H1 (cell line): ENCODE results near the gene TBC1D2B. TPM values are rescaled to one million over a fixed set of nuclear protein-coding genes. Genes with fewer than 3 reads are reported as not detected.

ENCODE experiments used
- CTCF ChIA-PET: fragments of 300-600 bp; sonication (Branson Sonifier 250); formaldehyde crosslinking; loops from one replicate; lab custom pipeline; 2021; ENCODE audit not compliant: partially characterized antibody; lab: Charles Lee
- POLR2A ChIA-PET: fragments of 300-600 bp; sonication (Branson Sonifier 250); formaldehyde crosslinking; loops from one replicate; lab custom pipeline; 2021; ENCODE audit warnings: inconsistent platforms; ENCODE audit not compliant: partially characterized antibody; lab: Charles Lee
- DNase-seq, 2 experiments: peaks; one replicate each; pipeline versions ENCODE4 v3.0.0 to v3.0.0-alpha.2; 2010 to 2022; ENCODE audit warnings: low spot score in 2 of 2, low read depth in 1 of 2, mixed read lengths in 1 of 2
- FAIRE-seq: peaks from 2 replicates; lab custom pipeline; 2011; peaks lifted over from hg19 to GRCh38; lab: Jason Lieb, UNC
- H2AFZ ChIP-seq: 2 replicates; pipeline ENCODE4 v1.8.1; 2012; ENCODE audit warnings: low read length, inconsistent platforms
- H2AK5ac ChIP-seq: 2 replicates; pipeline ENCODE4 v1.6.1; 2013; ENCODE audit warnings: low read depth, low read length
- H2BK120ac ChIP-seq: replicated peaks from 2 replicates; pipeline ENCODE3; 2013; ENCODE audit warnings: low read depth, low read length, inconsistent platforms
- H2BK12ac ChIP-seq: 2 replicates; pipeline ENCODE4 v1.6.1; 2013; ENCODE audit warnings: low read depth, low read length
- H2BK15ac ChIP-seq: 2 replicates; pipeline ENCODE4 v1.6.1; 2013; ENCODE audit warnings: low read length
- H2BK20ac ChIP-seq: 2 replicates; pipeline ENCODE4 v1.6.1; 2013; ENCODE audit warnings: low read length
- H2BK5ac ChIP-seq: 2 replicates; pipeline ENCODE4 v1.6.1; 2013; ENCODE audit warnings: low read depth, low read length
- H3K14ac ChIP-seq: 2 replicates; pipeline ENCODE4 v1.6.1; 2013; ENCODE audit warnings: inconsistent platforms; ENCODE audit not compliant: insufficient read length
- H3K18ac ChIP-seq: 2 replicates; pipeline ENCODE4 v1.6.1; 2013; ENCODE audit warnings: low read length; ENCODE audit errors: extremely low read depth
- H3K23ac ChIP-seq: 2 replicates; pipeline ENCODE4 v1.6.1; 2013; ENCODE audit warnings: inconsistent platforms; ENCODE audit not compliant: insufficient read length
- H3K23me2 ChIP-seq: 2 replicates; pipeline ENCODE4 v1.6.1; 2013; ENCODE audit warnings: low read depth, low read length
- H3K27ac ChIP-seq: 2 replicates; pipeline ENCODE4 v1.6.1; 2011; ENCODE audit warnings: low read depth, low read length, inconsistent platforms
- H3K27me3 ChIP-seq, 4 experiments: replicated peaks in 1 of 4; 1 replicate in 1 of 4; 2 replicates in 3 of 4; pipeline versions ENCODE4 v1.6.1 to v1.8.1; 2011 to 2013; ENCODE audit warnings: low read length in 3 of 4, mild to moderate bottlenecking in 3 of 4, inconsistent platforms in 2 of 4, mixed read lengths in 2 of 4, moderate library complexity in 1 of 4; ENCODE audit not compliant: control insufficient read depth in 3 of 4, insufficient read depth in 3 of 4; ENCODE audit errors: extremely low read depth in 1 of 4
- H3K36me3 ChIP-seq, 4 experiments: 2 replicates each; pipeline versions ENCODE4 v1.6.1 to v1.8.1; 2011 to 2013; ENCODE audit warnings: mild to moderate bottlenecking in 4 of 4, low read length in 3 of 4, moderate library complexity in 2 of 4, control low read depth in 1 of 4, inconsistent platforms in 1 of 4; ENCODE audit not compliant: insufficient read depth in 4 of 4, control insufficient read depth in 2 of 4
- H3K4ac ChIP-seq: replicated peaks from 2 replicates; pipeline ENCODE3; 2013; ENCODE audit warnings: low read length, low read depth, mixed read lengths, inconsistent platforms; ENCODE audit not compliant: insufficient read length
- H3K4me1 ChIP-seq, 4 experiments: replicated peaks in 1 of 4; 1 replicate in 1 of 4; 2 replicates in 3 of 4; pipeline versions ENCODE4 v1.6.1 to v1.8.1; 2011 to 2013; ENCODE audit warnings: low read length in 3 of 4, inconsistent platforms in 2 of 4, mixed read lengths in 1 of 4; ENCODE audit not compliant: insufficient read depth in 4 of 4, control insufficient read depth in 3 of 4
- H3K4me2 ChIP-seq, 2 experiments: 2 replicates each; pipeline versions ENCODE4 v1.6.1 to v1.8.1; 2011 to 2013; ENCODE audit warnings: low read depth in 2 of 2, low read length in 2 of 2, control low read depth in 1 of 2, inconsistent platforms in 1 of 2, mild to moderate bottlenecking in 1 of 2; ENCODE audit not compliant: insufficient read depth in 1 of 2
- H3K4me3 ChIP-seq, 4 experiments: fragments of 200-600, 300-600 bp in 1 of 4; sonication (generic), shearing (Covaris generic), sonication (Bioruptor Twin) in 1 of 4; 2 replicates each; pipeline versions ENCODE4 v1.5.1 to v1.8.1; 2011 to 2016; ENCODE audit warnings: low read length in 4 of 4, low read depth in 3 of 4, control low read depth in 2 of 4, inconsistent platforms in 2 of 4, mild to moderate bottlenecking in 2 of 4, mixed read lengths in 1 of 4, moderate library complexity in 1 of 4; ENCODE audit not compliant: insufficient read depth in 2 of 4; ENCODE audit errors: extremely low read depth in 1 of 4
- H3K56ac ChIP-seq: replicated peaks from 2 replicates; pipeline ENCODE3; 2013; ENCODE audit warnings: low read depth, mild to moderate bottlenecking, mixed read lengths, low read length, inconsistent platforms; ENCODE audit not compliant: insufficient read length
- H3K79me1 ChIP-seq: 2 replicates; pipeline ENCODE4 v1.6.1; 2013; ENCODE audit warnings: low read depth, low read length, control low read depth
- H3K79me2 ChIP-seq, 2 experiments: 2 replicates each; pipeline versions ENCODE4 v1.6.1 to v1.8.1; 2012 to 2013; ENCODE audit warnings: low read length in 2 of 2, mild to moderate bottlenecking in 2 of 2, inconsistent platforms in 1 of 2; ENCODE audit not compliant: insufficient read depth in 2 of 2, control insufficient read depth in 1 of 2
- H3K9ac ChIP-seq, 4 experiments: replicated peaks in 1 of 4; 1 replicate in 1 of 4; 2 replicates in 3 of 4; pipeline versions ENCODE4 v1.6.1 to v1.8.1; 2011 to 2013; ENCODE audit warnings: low read depth in 3 of 4, low read length in 3 of 4, control low read depth in 2 of 4, mild to moderate bottlenecking in 2 of 4, moderate library complexity in 2 of 4, inconsistent platforms in 1 of 4; ENCODE audit errors: extremely low read depth in 1 of 4
- H3K9me3 ChIP-seq, 2 experiments: 2 replicates each; pipeline versions ENCODE4 v1.6.1 to v1.8.1; 2012 to 2013; ENCODE audit warnings: mild to moderate bottlenecking in 2 of 2, moderate library complexity in 2 of 2, control low read depth in 1 of 2, inconsistent platforms in 1 of 2, low read depth in 1 of 2, low read length in 1 of 2, mixed read lengths in 1 of 2; ENCODE audit not compliant: insufficient read depth in 2 of 2
- H4K20me1 ChIP-seq, 2 experiments: replicated peaks in 1 of 2; 2 replicates each; pipeline versions ENCODE3 to v1.8.1; 2011 to 2013; ENCODE audit warnings: inconsistent platforms in 2 of 2, low read length in 2 of 2, mild to moderate bottlenecking in 1 of 2; ENCODE audit not compliant: insufficient read depth in 2 of 2, control insufficient read depth in 1 of 2
- H4K5ac ChIP-seq: 2 replicates; pipeline ENCODE4 v1.6.1; 2013; ENCODE audit warnings: low read length, low read depth, mixed read lengths, inconsistent platforms; ENCODE audit not compliant: insufficient read length
- H4K8ac ChIP-seq: 2 replicates; pipeline ENCODE4 v1.8.0; 2013; ENCODE audit warnings: mild to moderate bottlenecking, moderate library complexity, low read length, inconsistent platforms; ENCODE audit not compliant: insufficient read depth; ENCODE audit errors: extremely low read depth
- H4K91ac ChIP-seq: replicated peaks from 2 replicates; pipeline ENCODE3; 2013; ENCODE audit warnings: low read length, mixed read lengths, inconsistent platforms; ENCODE audit not compliant: insufficient read length
- CHD1 ChIP-seq: IDR thresholded peaks from 2 replicates; pipeline ENCODE4 v1.6.1; 2012; ENCODE audit warnings: low read depth, low read length, improper control_type of control experiment
- EP300 ChIP-seq, 2 experiments: IDR thresholded peaks; 1 replicate in 1 of 2; 2 replicates in 1 of 2; pipeline ENCODE4 v1.6.1; 2011 to 2012; ENCODE audit warnings: low read depth in 2 of 2, low read length in 2 of 2, mild to moderate bottlenecking in 2 of 2, borderline replicate concordance in 1 of 2, inconsistent platforms in 1 of 2, moderate library complexity in 1 of 2
- GTF2F1 ChIP-seq: IDR thresholded peaks from 2 replicates; pipeline ENCODE4 v1.6.1; 2012; ENCODE audit warnings: low read depth, low read length, improper control_type of control experiment, borderline replicate concordance
- HDAC6 ChIP-seq: IDR thresholded peaks from one replicate; pipeline ENCODE4 v1.7.1; 2012; ENCODE audit warnings: low read depth, mild to moderate bottlenecking, inconsistent platforms, low read length, moderate library complexity
- SUZ12 ChIP-seq: fragments of 200-600 bp; sonication (generic); IDR thresholded peaks from 2 replicates; pipeline ENCODE4 v1.6.1; 2012; ENCODE audit warnings: mild to moderate bottlenecking, inconsistent platforms, low read length, moderate library complexity, mixed read lengths
- TAF1 ChIP-seq: IDR thresholded peaks from 2 replicates; pipeline ENCODE4 v1.6.1; 2011; ENCODE audit warnings: mild to moderate bottlenecking, low read depth, low read length
- TAF7 ChIP-seq: optimal IDR thresholded peaks from 2 replicates; pipeline ENCODE3; 2011; ENCODE audit warnings: low read depth, mild to moderate bottlenecking, inconsistent platforms, low read length, moderate library complexity, borderline replicate concordance
- WGBS, 2 experiments: shearing (Covaris generic) in 1 of 2; methylation state at CpG; one replicate each; pipeline versions ENCODE4 v1.1.6 to v1.1.7; 2013 to 2015; ENCODE audit warnings: low lambda C conversion rate in 2 of 2, mixed read lengths in 2 of 2, inconsistent platforms in 1 of 2, low coverage in 1 of 2, missing lambda C conversion rate in 1 of 2; ENCODE audit not compliant: insufficient replicate concordance in 2 of 2, insufficient coverage in 1 of 2, insufficient read length in 1 of 2; ENCODE audit errors: extremely low coverage in 1 of 2, missing lambda C conversion rate in 1 of 2; 5-methylcytosine and 5-hydroxymethylcytosine counted together
- polyA plus RNA-seq, 7 experiments: library from polyadenylated mRNA; depleted of rRNA in 3 of 7; stranded (reverse) in 5 of 7; unstranded in 2 of 7; fragments of >200 nt in 5 of 7; fragments of 200-250 nt in 2 of 7; gene quantifications; 1 replicate in 5 of 7; 2 replicates in 1 of 7; 4 replicates in 1 of 7; pipeline versions ENCODE4 v1.2.1 to v1.2.3, GENCODE V29; 2011 to 2013; ENCODE audit warnings: missing spikeins in 2 of 7, mixed read lengths in 2 of 7
- total RNA-seq: library from RNA; stranded (reverse); fragmentation: NEBNext Ultra II Directional; extraction: Animal tissue kit (Norgen Biotek cat#: 25700); gene quantifications from 2 replicates; pipeline ENCODE4 v1.2.1, GENCODE V29; 2021
- TF ChIP-seq, protein P1 (sequence below): IDR thresholded peaks from 2 replicates; pipeline ENCODE4 v1.6.1; 2012; ENCODE audit warnings: low read length, inconsistent platforms

TBC1D2B gene
- total and polyA plus RNA-seq, 2 of the 8 experiments (the other 6 are each of a cell fraction or from before 2014, with no cell fraction given) = 11.9 to 19.5 TPM

DNA sequence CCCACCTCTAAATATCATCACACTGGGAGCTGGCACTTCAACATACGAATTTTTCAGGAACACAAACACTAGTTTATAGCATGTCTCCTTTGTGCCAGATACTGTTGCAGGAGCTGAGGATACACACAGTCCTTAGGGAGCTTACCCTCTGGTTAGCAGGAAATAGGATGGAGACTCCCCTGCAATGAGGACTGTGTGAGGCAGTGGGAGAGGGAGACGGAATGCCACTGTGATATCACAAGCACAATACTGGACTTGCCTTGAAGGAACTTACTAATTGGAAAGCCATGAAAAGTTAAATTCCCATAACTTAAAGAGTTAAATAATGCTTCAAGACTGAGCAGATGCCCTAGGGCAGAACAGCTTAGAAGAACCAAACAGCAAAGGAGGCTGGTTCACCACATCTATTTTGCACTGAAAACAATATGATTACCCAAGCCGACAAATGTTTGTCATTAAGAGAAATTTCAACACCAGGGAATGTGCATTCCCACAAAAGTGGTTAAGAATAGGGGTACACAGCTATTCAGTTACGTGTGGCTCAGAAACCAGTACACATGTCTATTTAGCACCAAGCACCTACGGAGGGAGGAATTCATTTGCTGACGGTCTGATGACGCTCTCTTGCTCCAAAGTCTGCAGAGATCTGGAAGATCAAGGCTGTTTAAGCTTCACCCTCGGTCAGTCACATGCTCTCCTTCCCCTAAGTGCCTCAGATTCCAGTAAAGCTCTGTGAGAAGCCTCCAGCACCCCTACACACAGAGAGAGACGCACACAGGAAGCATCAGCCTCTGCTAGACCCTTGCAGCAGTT lies 5.2 kb downstream of the TBC1D2B start:
- CTCF ChIA-PET = interaction anchor here (0.6 to 3.5 kb wide), 13 partner anchors 10 to 236 kb away, joined by 3 to 16 read pairs (median 4); no protein-coding TSS in a partner anchor
- no peak for FAIRE-seq
- H2AFZ ChIP-seq = no peak overlapping the region
- H2BK120ac ChIP-seq = no peak overlapping the region
- peaks cover 6% of the 10 kb centered on the region for H3K23me2 ChIP-seq
- H3K4ac ChIP-seq = no peak overlapping the region
- H3K79me2 ChIP-seq = peaks cover 3 to 35% of the 10 kb centered on the region in 2 experiments; a peak in 3 of 4 replicates
- H3K36me3 ChIP-seq = no peaks in the 10 kb centered on the region
- peaks cover 0 to 7% of the 10 kb centered on the region in 2 experiments for H4K20me1 ChIP-seq
- H4K5ac ChIP-seq = no peak overlapping the region
- TF ChIP-seq, protein P1, sequence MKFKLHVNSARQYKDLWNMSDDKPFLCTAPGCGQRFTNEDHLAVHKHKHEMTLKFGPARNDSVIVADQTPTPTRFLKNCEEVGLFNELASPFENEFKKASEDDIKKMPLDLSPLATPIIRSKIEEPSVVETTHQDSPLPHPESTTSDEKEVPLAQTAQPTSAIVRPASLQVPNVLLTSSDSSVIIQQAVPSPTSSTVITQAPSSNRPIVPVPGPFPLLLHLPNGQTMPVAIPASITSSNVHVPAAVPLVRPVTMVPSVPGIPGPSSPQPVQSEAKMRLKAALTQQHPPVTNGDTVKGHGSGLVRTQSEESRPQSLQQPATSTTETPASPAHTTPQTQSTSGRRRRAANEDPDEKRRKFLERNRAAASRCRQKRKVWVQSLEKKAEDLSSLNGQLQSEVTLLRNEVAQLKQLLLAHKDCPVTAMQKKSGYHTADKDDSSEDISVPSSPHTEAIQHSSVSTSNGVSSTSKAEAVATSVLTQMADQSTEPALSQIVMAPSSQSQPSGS = no peak
- no peak for TF ChIP-seq TAF1
- no peak for TF ChIP-seq SUZ12
- no peak for TF ChIP-seq HDAC6
- TF ChIP-seq CHD1 = no peak
- no peak for TF ChIP-seq TAF7
- no peak for TF ChIP-seq GTF2F1
- TF ChIP-seq EP300 (IDR thresholded peaks at IDR 0.05; ENCODE audit: borderline replicate concordance in 1 of 2, low read depth in 2 of 2, low read length in 2 of 2) = no peak
- TF ChIP-seq, all 59 proteins: peak for 0
- Histone ChIP-seq H2BK15ac (no peak overlapping the region), H2BK5ac (no peak overlapping the region), H3K4me1 (peaks cover 10 to 24% (median 18%) of the 10 kb centered on the region in 4 experiments), H3K23ac (no peak overlapping the region), H3K4me3 (no peak overlapping the region), H2BK20ac (no peak overlapping the region), H3K79me1 (peaks cover 8% of the 10 kb centered on the region), H3K56ac (no peak overlapping the region), H3K9me3 (no peaks in the 10 kb centered on the region), H3K27ac (no peak overlapping the region), H3K18ac (no peak overlapping the region), H4K8ac (no peak overlapping the region), H3K14ac (no peak overlapping the region), H2BK12ac (no peak overlapping the region), H3K9ac (no peak overlapping the region), H4K91ac (no peak overlapping the region), H3K4me2 (peak overlapping the region; percentile 13 to 21; a peak in 2 of 4 replicates), H3K27me3 (no peaks in the 10 kb centered on the region), H2AK5ac (no peak overlapping the region)
- DNase-seq = no peak
- POLR2A ChIA-PET = interaction anchor here (0.9 to 1.5 kb wide), 2 partner anchors 10 to 11 kb away, joined by 3 to 4 read pairs; no protein-coding TSS in a partner anchor
- WGBS, 2 experiments = 80% methylated on average over 9 of the region's 9 CpGs; no CpG with 5 or more reads in 1 of the 2 experiments
